K562 (cell line): ENCODE measurements around the gene POU2AF3. TPM values are rescaled to one million over a fixed set of nuclear protein-coding genes. Genes with fewer than 3 reads are reported as not detected.

ENCODE experiments used
- ATAC-seq: fragments of 200-7000 bp; cut with Tn5 transposase; 3 replicates; pipeline ENCODE4 v1.9.1; 2020; ENCODE audit warnings: moderate library complexity
- BruUV-seq: library from RNA; stranded (reverse); fragments of 400-500 nt; replicated peaks from 2 replicates; lab custom pipeline; 2021; lab: Mats Ljungman, UMichigan
- CTCF ChIA-PET: fragments of 300-600 bp; formaldehyde crosslinking; extraction: SDS; loops from one replicate; lab custom pipeline; 2021; ENCODE audit warnings: low intra/inter-chr PET ratio; lab: Yijun Ruan, JAX
- POLR2A ChIA-PET: fragments of 300-600, 350-650 bp; sonication (Branson Sonifier 250); formaldehyde crosslinking; extraction: SDS; loops from one replicate; lab custom pipeline; 2021; ENCODE audit warnings: antibody characterized with exemption, inconsistent platforms; lab: Yijun Ruan, JAX
- DNase-seq, 4 experiments: peaks; one replicate each; pipeline versions ENCODE4 v3.0.0 to v3.0.0-alpha.2; 2011 to 2018; ENCODE audit warnings: low spot score in 3 of 4, mixed read lengths in 3 of 4; ENCODE audit errors: extremely low read depth in 1 of 4
- FAIRE-seq: peaks from 2 replicates; lab custom pipeline; 2011; peaks lifted over from hg19 to GRCh38; lab: Jason Lieb, UNC
- H2AFZ ChIP-seq: 2 replicates; pipeline ENCODE4 v1.6.0; 2011; ENCODE audit warnings: low read depth, low read length, control low read depth, inconsistent platforms
- H3K27ac ChIP-seq: fragments of 200-600 bp; 3 replicates; pipeline ENCODE4 v1.8.0; 2011; ENCODE audit warnings: low read depth, mild to moderate bottlenecking, control low read depth, inconsistent platforms, low read length, moderate library complexity, mixed read lengths; ENCODE audit errors: extremely low read depth
- H3K27me3 ChIP-seq, 2 experiments: fragments of 300-600 bp in 1 of 2; 2 replicates in 1 of 2; 3 replicates in 1 of 2; pipeline versions ENCODE4 v1.6.0 to v1.8.0; 2011; ENCODE audit warnings: inconsistent platforms in 2 of 2, low read length in 2 of 2, mild to moderate bottlenecking in 1 of 2, mixed read lengths in 1 of 2, moderate library complexity in 1 of 2; ENCODE audit not compliant: control insufficient read depth in 2 of 2, insufficient read depth in 2 of 2
- H3K36me3 ChIP-seq: fragments of 300-600 bp; 3 replicates; pipeline ENCODE4 v1.8.0; 2011; ENCODE audit warnings: mild to moderate bottlenecking, low read length, inconsistent platforms; ENCODE audit not compliant: control insufficient read depth, insufficient read depth
- H3K4me1 ChIP-seq, 2 experiments: fragments of 200-600 bp in 1 of 2; replicated peaks in 1 of 2; 2 replicates in 1 of 2; 3 replicates in 1 of 2; pipeline versions ENCODE4 v1.5.1 to v1.8.0; 2011; ENCODE audit warnings: inconsistent platforms in 2 of 2, low read length in 2 of 2, mild to moderate bottlenecking in 1 of 2, mixed read lengths in 1 of 2, moderate library complexity in 1 of 2; ENCODE audit not compliant: control insufficient read depth in 2 of 2, insufficient read depth in 2 of 2
- H3K4me2 ChIP-seq: 2 replicates; pipeline ENCODE4 v1.6.1; 2011; ENCODE audit warnings: low read length, control low read depth, inconsistent platforms, mixed read lengths; ENCODE audit not compliant: insufficient read depth
- H3K4me3 ChIP-seq: fragments of 200-600 bp; sonication (generic), shearing (Covaris generic); 2 replicates; pipeline ENCODE4 v1.5.1; 2016; ENCODE audit warnings: control low read depth, inconsistent platforms
- H3K79me2 ChIP-seq: fragments of 200-600 bp; 3 replicates; pipeline ENCODE4 v1.8.0; 2011; ENCODE audit warnings: low read length, inconsistent platforms; ENCODE audit not compliant: control insufficient read depth, insufficient read depth
- H3K9ac ChIP-seq, 2 experiments: 2 replicates each; pipeline versions ENCODE4 v1.6.0 to v1.6.1; 2011; ENCODE audit warnings: low read depth in 2 of 2, low read length in 2 of 2, control low read depth in 1 of 2, inconsistent platforms in 1 of 2, mild to moderate bottlenecking in 1 of 2, mixed read lengths in 1 of 2; ENCODE audit not compliant: insufficient read depth in 1 of 2
- H3K9me1 ChIP-seq: one replicate; pipeline ENCODE4 v1.6.0; 2011; ENCODE audit warnings: inconsistent platforms, mild to moderate bottlenecking, low read length, moderate library complexity; ENCODE audit not compliant: control insufficient read depth, insufficient read depth
- H3K9me3 ChIP-seq: replicated peaks from 2 replicates; pipeline ENCODE4 v1.5.1; 2011; ENCODE audit warnings: low read depth, low read length, inconsistent platforms; ENCODE audit not compliant: control insufficient read depth, insufficient read depth
- H4K20me1 ChIP-seq: replicated peaks from 2 replicates; pipeline ENCODE4 v1.6.1; 2011; ENCODE audit warnings: low read length, inconsistent platforms, mixed read lengths; ENCODE audit not compliant: control insufficient read depth, insufficient read depth
- C11orf30 ChIP-seq: fragments of 450-650 bp; IDR thresholded peaks from 2 replicates; pipeline ENCODE4 v1.6.1; 2016; ENCODE audit warnings: low read depth, mild to moderate bottlenecking
- GTF2E2 ChIP-seq: fragments of 200-800 bp; sonication (Bioruptor generic); IDR thresholded peaks from 2 replicates; pipeline ENCODE4 v1.6.1; 2016; ENCODE audit warnings: missing genetic modification characterization, missing compliant biosample characterization
- IRF2 ChIP-seq: sonication (generic); formaldehyde crosslinking; IDR thresholded peaks from 2 replicates; pipeline ENCODE4 v1.8.1; 2022; ENCODE audit warnings: mild to moderate bottlenecking, missing genetic modification reagents
- MAFF ChIP-seq: IDR thresholded peaks from 2 replicates; pipeline ENCODE4 v1.6.1; 2012; ENCODE audit warnings: low read length, improper control_type of control experiment
- MTA2 ChIP-seq: fragments of 450-650 bp; IDR thresholded peaks from 2 replicates; pipeline ENCODE4 v1.6.1; 2016; ENCODE audit warnings: low read depth
- PPARD ChIP-seq: fragments of 250-450 bp; sonication (Bioruptor Pico); IDR thresholded peaks from 2 replicates; pipeline ENCODE4 v1.8.0; 2022; ENCODE audit warnings: inconsistent platforms, mild to moderate bottlenecking, moderate library complexity
- PTRF ChIP-seq: fragments of 450-650 bp; IDR thresholded peaks from 2 replicates; pipeline ENCODE4 v1.6.1; 2016; ENCODE audit warnings: mild to moderate bottlenecking, missing genetic modification characterization, missing compliant biosample characterization
- RBM39 ChIP-seq: fragments of 200-400 bp; formaldehyde crosslinking; optimal IDR thresholded peaks from 2 replicates; pipeline ENCODE3; 2018; ENCODE audit warnings: low read depth, low read length
- SOX6 ChIP-seq: fragments of 450-650 bp; IDR thresholded peaks from 2 replicates; pipeline ENCODE4 v1.6.1; 2014; ENCODE audit warnings: mild to moderate bottlenecking
- TAL1 ChIP-seq: fragments of 450-650 bp; IDR thresholded peaks from 2 replicates; pipeline ENCODE4 v1.6.1; 2016; ENCODE audit warnings: mild to moderate bottlenecking
- ZNF133 ChIP-seq: fragments of 250-450 bp; sonication (Bioruptor Pico); IDR thresholded peaks from 2 replicates; pipeline ENCODE4 v1.4.0; 2020; ENCODE audit warnings: mild to moderate bottlenecking
- ZNF253 ChIP-seq: fragments of 250-450 bp; sonication (Bioruptor Pico); conservative IDR thresholded peaks from 2 replicates; pipeline ENCODE4 v1.6.1; 2021; ENCODE audit warnings: mild to moderate bottlenecking
- ZNF316 ChIP-seq: fragments of 450-650 bp; IDR thresholded peaks from 2 replicates; pipeline ENCODE4 v1.6.1; 2016
- ZNF436 ChIP-seq: fragments of 250-450, 450-650 bp; sonication (Bioruptor Pico); formaldehyde crosslinking; IDR thresholded peaks from 2 replicates; pipeline ENCODE4 v1.7.0; 2020; ENCODE audit warnings: mild to moderate bottlenecking
- WGBS: fragments of 100-300 bp; shearing (Covaris generic); methylation state at CpG from one replicate; pipeline ENCODE4 v1.1.6; 2016; ENCODE audit warnings: low coverage, mixed read lengths; ENCODE audit not compliant: insufficient coverage; ENCODE audit errors: missing lambda C conversion rate; 5-methylcytosine and 5-hydroxymethylcytosine counted together
- in situ Hi-C: fragments of 300-500 bp; cut with MboI; formaldehyde crosslinking; loops from 4 replicates; pipeline ENCODE4 v1.15.0; 2018; ENCODE audit warnings: inconsistent platforms, mixed read lengths
- intact Hi-C: fragments of 100-400 bp; cut with micrococcal nuclease; formaldehyde crosslinking; loops from 2 replicates; pipeline ENCODE4 v1.14.2; 2022
- polyA plus RNA-seq, 8 experiments: library from polyadenylated mRNA; depleted of rRNA in 4 of 8; stranded (reverse) in 5 of 8; unstranded in 3 of 8; fragments of >200 nt; fragmentation: Nextera tagmentation in 2 of 8; fragmentation: Illumina TruSeq in 1 of 8; extraction: Ambion mirVana in 2 of 8; extraction: Trizol in 1 of 8; gene quantifications; 2 replicates each; pipeline versions ENCODE4 v1.2.1 to v1.2.3, GENCODE V29; 2011 to 2014; ENCODE audit warnings: inconsistent platforms in 1 of 8, missing spikeins in 1 of 8
- total RNA-seq, 7 experiments: library from RNA; depleted of rRNA in 6 of 7; stranded (reverse); fragments of >200 nt in 6 of 7; fragmentation: Illumina TruSeq in 2 of 7; extraction: Trizol in 2 of 7; gene quantifications; 2 replicates each; pipeline versions ENCODE4 v1.2.1 to v1.2.3, GENCODE V29; 2011 to 2021; ENCODE audit warnings: low replicate concordance in 1 of 7
- TF ChIP-seq, protein P1 (sequence below): fragments of 250-450 bp; sonication (Bioruptor Pico); IDR thresholded peaks from 2 replicates; pipeline ENCODE4 v1.8.0; 2021; ENCODE audit warnings: borderline replicate concordance, mild to moderate bottlenecking, moderate library complexity; ENCODE audit not compliant: poor library complexity, severe bottlenecking

POU2AF3 gene
- total and polyA plus RNA-seq, 9 of the 15 experiments (the other 6 are each of a cell fraction or from before 2014, with no cell fraction given): not detected

DNA sequence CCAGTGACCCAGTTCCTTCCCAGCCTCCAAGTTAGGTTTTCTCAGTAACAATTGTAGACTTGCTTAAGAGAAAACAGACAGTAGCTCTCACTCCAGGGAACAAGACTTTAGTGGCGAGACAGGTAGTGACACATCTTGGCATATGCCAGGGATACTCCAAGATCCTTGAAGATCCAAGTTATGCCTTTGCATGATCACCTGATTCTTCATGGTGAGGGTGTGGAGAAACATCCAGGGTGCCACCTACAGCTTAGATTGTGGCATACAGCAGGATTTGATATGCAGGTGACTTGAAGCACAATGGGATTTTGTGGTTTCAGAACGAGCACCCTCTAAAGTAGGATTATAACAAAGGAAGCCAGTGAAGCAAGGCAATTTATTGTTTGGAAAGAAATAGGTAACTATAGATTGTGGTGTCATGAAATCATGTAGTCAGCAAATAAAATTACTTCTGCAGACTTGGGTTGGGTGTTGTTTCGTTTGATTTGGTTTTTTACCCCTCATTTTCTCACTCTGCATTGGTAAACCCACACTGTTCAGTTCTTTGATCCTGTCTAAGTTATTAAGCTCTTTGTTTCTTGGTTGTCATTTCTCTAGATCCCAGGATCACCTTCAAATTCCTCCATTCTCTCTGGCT lies 9.2 kb downstream of the POU2AF3 start:
- Histone ChIP-seq H3K36me3 (no peaks in the 10 kb centered on the region), H3K4me1 (no peaks in the 10 kb centered on the region)
- CTCF ChIA-PET: no interaction called here
- DNase-seq (no peak), ATAC-seq (no peak)
- TF ChIP-seq MTA2 (no peak), MAFF (peak; percentile 24; the same call in 1 of the 2 replicates), SOX6 (no peak), C11orf30 (peak; percentile 30; the same call in 1 of the 2 replicates), ZNF316 (peak; percentile 52; the same call in 1 of the 2 replicates)
- TF ChIP-seq, all 486 proteins: peak for 3
- BruUV-seq: no TSS peak
- POLR2A ChIA-PET: no interaction called here
- no peaks in the 10 kb centered on the region for H4K20me1 ChIP-seq
- intact Hi-C loops: no loop called here
- H3K27me3 ChIP-seq: peaks cover 0 to 8% of the 10 kb centered on the region in 2 experiments; a peak in 2 of 5 replicates
- H3K9me3 ChIP-seq: no peaks in the 10 kb centered on the region
- in situ Hi-C loops: no loop called here
- no peak overlapping the region for H3K9ac ChIP-seq
- H3K4me2 ChIP-seq: no peak overlapping the region
- no peak overlapping the region for H3K27ac ChIP-seq
- FAIRE-seq: no peak
- no peaks in the 10 kb centered on the region for H3K79me2 ChIP-seq
- 2% methylated on average over 3 of the region's 3 CpGs for WGBS
- no peaks in the 10 kb centered on the region for H3K9me1 ChIP-seq
- no peak overlapping the region for H2AFZ ChIP-seq
- no peak overlapping the region for H3K4me3 ChIP-seq

DNA sequence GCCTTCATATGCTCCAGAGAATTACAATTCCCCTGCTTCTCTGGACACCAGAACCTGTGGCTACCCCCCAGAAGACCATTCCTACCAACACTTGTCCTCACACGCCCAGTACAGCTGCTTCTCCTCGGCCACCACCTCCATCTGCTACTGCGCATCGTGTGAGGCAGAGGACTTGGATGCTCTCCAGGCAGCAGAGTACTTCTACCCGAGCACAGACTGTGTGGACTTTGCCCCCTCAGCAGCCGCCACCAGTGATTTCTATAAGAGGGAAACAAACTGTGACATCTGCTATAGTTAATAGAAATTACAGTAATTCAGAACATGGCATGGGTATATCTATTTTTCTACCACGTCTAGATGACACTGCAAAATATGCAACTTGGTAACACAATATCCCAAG lies 9.8 kb downstream of the POU2AF3 start:
- FAIRE-seq: no peak
- no peak for DNase-seq
- ChIA-PET POLR2A (no interaction called here), CTCF (no interaction called here)
- Histone ChIP-seq H3K27me3 (peaks cover 0 to 8% of the 10 kb centered on the region in 2 experiments; a peak in 2 of 5 replicates), H3K4me3 (no peak overlapping the region), H2AFZ (no peak overlapping the region), H3K9me3 (no peaks in the 10 kb centered on the region), H3K9me1 (no peaks in the 10 kb centered on the region), H3K9ac (no peak overlapping the region), H3K79me2 (no peaks in the 10 kb centered on the region), H3K4me2 (no peak overlapping the region), H3K4me1 (no peaks in the 10 kb centered on the region), H3K27ac (no peak overlapping the region), H3K36me3 (no peaks in the 10 kb centered on the region), H4K20me1 (no peaks in the 10 kb centered on the region)
- TF ChIP-seq ZNF133 (CRISPR knock-in tag) (no peak), ZNF436 (no peak), PTRF (tag) (no peak), TAL1 (no peak), ZNF253 (CRISPR knock-in tag) (no peak), RBM39 (no peak), GTF2E2 (no peak), PPARD (CRISPR knock-in tag) (no peak), IRF2 (CRISPR knock-in tag) (no peak)
- TF ChIP-seq, protein P1, sequence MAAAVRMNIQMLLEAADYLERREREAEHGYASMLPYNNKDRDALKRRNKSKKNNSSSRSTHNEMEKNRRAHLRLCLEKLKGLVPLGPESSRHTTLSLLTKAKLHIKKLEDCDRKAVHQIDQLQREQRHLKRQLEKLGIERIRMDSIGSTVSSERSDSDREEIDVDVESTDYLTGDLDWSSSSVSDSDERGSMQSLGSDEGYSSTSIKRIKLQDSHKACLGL (CRISPR knock-in tag): no peak
- in situ Hi-C loops (no loop called here), intact Hi-C loops (no loop called here)
- no TSS peak for BruUV-seq
- no peak for ATAC-seq
- WGBS: 0% methylated on average over 7 of the region's 7 CpGs
